ENCODE data around the gene SGK1. TPM values are rescaled to one million over a fixed set of nuclear protein-coding genes. Genes with fewer than 3 reads are reported as not detected.

The SGK1 gene
- total RNA-seq, 4 donors from 2014 or later, result 78.8 to 221 (median 164) TPM

GRCh38 chr6:134176264-134176975, 141.5 kb downstream of the SGK1 start:
- TF ChIP-seq CTCF (IDR thresholded peaks at IDR 0.05; ENCODE audit: low read depth), result no peak

- TF ChIP-seq CTCF (IDR thresholded peaks at IDR 0.05; ENCODE audit: low read depth), result no peak
Observed at GRCh38 chr6:134175532-134176263, 142.2 kb downstream of the SGK1 start.

GRCh38 chr6:134174672-134175531, 143.0 kb downstream of the SGK1 start:
- TF ChIP-seq CTCF (IDR thresholded peaks at IDR 0.05; ENCODE audit: low read depth), result no peak

- TF ChIP-seq CTCF (IDR thresholded peaks at IDR 0.05; ENCODE audit: low read depth), result no peak
Observed at GRCh38 chr6:134173936-134174671, 143.8 kb downstream of the SGK1 start.

- no peak for TF ChIP-seq CTCF (IDR thresholded peaks at IDR 0.05; ENCODE audit: low read depth)
Observed at GRCh38 chr6:134173366-134173725, 144.6 kb downstream of the SGK1 start.

GRCh38 chr6:134172706-134173365, 145.1 kb downstream of the SGK1 start:
- TF ChIP-seq CTCF (IDR thresholded peaks at IDR 0.05; ENCODE audit: low read depth), result no peak
